Hippocampal formation (tissue), 2 donors: Measurements from ENCODE around the gene RAB30.

Source experiments
- DNase-seq, 2 donors: peaks; one replicate each; lab custom pipeline; 2025; lab: John Stamatoyannopoulos, UW

Gene RAB30

GRCh38 chr11:83039566-83039965 lies 32.1 kb downstream of the RAB30 start:
- no peak for DNase-seq

DNA sequence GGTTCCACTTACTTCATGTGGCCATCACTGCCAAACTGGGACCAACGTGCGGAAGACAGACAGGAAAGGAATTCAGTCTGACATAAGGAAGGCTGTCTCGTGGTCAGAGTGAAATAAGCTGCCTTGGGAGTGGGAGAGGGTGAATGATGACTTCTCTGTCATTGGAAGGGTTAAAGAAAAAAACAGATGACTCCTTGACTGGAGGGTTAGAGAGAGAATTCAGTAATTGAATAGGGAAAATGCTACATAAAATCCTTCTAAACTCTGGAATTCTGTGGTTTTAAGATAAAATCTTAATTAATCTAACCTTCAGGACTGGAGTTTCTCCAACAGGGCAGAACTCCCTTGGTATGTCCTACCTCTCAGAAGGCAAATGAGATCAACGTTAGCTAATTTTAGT lies 33.8 kb downstream of the RAB30 start:
- no peak for DNase-seq

DNA sequence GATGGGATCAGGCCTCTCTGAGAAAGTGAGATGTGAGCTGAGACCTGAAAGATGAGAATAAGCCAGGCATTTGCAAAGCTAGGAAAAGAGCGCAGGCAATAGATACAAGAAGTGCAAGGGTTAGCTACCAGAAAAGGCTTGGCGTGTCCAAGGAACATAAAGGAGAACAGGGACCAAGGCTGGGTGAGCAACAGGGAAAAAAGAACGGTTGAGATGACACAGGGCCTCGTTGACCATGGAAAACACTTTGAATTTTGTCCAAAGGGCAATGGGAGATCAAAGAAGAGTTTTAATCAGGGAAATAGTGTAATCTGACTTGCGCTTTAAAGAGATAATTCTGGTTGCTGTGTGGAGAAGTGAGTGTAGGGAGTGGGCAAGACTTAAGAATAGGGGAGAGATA lies 35.0 kb downstream of the RAB30 start:
- DNase-seq = no peak

DNA sequence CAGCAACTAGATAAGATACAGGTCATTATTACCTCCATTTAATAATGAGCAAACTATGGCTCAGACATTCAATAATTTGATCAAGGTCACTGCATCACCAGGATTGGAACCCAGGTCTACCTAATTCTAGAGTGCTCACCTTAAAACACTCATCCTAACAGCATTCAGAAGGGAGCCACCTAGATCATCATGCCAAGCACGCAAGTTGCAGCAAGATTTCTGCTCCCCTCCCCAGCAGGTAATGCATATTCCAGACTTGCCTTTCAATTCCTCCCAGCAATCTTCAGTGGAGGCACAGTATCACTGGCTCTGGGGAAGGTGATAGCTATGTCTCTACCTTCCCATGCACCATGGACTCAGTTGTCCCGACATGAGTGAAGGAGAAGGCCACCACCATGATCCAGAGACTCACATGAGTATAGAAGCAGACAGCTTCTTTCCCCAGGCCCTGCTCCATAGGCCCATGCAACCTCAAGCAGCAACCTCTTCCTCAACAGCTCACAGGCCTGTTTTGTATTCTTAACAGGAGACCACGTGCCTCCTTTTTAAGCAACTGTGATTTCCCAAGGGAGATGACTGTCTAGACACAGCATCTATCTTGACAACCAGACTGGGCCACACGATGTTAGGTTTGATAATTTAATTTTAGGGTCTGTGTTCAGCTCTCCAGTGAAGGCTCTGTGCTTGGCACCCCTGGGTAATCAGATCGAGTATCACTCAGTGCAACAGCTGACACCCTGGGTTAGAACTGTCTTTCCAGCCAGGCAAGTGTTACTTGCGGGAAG lies 36.4 kb downstream of the RAB30 start:
- no peak for DNase-seq

DNA sequence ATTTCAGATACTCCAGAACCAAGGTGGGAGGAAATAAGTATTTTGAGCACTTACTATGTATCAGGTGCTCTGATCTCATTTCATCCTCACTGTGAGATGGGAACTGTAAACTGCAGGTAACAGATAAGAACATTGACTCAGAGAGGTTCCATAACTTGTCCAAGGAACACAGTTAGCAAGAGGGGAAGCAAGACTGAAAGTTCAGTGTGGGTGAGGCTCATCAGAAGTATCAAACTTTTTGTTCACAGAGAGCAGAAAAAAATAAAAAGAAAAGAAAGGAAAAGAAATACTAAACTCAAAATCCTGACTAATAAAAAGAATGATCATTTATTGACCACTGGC lies 37.1 kb downstream of the RAB30 start:
- DNase-seq = no peak

GRCh38 chr11:83033972-83034672 lies 37.6 kb downstream of the RAB30 start:
- peak; percentile 33 to 72 for DNase-seq

GRCh38 chr11:83033371-83033770 lies 38.3 kb downstream of the RAB30 start:
- no peak for DNase-seq

DNA sequence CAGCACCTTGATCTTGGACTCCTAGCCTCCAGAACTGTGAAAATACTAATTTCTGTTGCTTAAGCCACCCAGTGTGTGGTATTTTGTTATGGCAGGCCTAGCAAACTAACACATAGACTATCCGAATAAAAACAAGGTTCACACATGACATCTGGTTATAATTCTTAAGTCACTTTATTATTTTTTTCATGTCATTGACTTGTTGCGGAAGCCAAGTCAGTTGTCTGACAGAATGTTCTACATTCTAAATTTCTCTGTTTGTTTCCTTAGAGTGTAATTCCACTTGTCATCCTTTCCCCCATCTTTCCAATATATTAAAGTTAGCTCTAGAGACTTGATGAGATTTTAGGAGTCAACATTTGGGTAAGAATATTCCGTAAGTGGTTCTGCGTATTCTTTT lies 40.6 kb downstream of the RAB30 start:
- DNase-seq = no peak

DNA sequence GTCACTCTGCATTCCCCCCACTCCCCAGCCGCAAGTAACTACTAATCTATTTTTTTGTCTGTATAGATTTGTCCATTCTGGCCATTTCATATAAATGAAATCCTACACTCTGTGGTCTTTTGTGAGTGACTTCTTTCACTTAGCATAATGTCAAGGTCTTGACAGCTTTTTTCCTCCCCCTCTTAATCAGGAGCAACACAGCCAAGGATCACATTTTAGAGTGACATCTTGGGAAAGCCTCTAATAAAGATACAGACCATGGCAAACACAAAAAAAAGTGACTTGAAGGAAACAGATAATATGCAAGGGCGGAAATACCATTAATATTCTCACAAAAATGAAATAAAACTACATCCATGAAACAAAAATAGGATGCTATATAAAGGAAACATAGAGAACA lies 43.9 kb downstream of the RAB30 start:
- DNase-seq = no peak

GRCh38 chr11:83027289-83027688 lies 44.4 kb downstream of the RAB30 start:
- no peak for DNase-seq

DNA sequence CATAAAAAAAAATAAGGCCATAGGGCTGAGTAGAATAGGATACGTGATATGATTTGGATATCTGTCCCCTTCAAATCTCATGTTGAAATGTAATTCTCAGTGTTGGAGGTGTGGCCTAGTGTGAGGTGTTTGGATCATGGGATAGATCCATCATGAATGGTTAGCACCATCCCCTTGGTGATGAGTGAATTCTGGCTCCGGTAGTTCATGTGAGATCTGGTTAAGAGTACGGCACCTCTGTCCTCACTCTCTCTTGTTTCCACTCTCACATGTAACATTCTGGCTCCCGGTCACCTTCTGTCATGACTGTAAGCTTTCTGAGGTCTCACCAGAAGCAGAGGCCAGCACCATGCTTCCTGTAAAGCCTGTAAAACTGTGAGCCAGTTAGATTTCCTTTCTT lies 45.5 kb downstream of the RAB30 start:
- DNase-seq = no peak

- DNase-seq = peak; percentile 32 to 77
These were observed 46.4 kb downstream of the RAB30 start for GRCh38 chr11:83025267-83025704.

DNA sequence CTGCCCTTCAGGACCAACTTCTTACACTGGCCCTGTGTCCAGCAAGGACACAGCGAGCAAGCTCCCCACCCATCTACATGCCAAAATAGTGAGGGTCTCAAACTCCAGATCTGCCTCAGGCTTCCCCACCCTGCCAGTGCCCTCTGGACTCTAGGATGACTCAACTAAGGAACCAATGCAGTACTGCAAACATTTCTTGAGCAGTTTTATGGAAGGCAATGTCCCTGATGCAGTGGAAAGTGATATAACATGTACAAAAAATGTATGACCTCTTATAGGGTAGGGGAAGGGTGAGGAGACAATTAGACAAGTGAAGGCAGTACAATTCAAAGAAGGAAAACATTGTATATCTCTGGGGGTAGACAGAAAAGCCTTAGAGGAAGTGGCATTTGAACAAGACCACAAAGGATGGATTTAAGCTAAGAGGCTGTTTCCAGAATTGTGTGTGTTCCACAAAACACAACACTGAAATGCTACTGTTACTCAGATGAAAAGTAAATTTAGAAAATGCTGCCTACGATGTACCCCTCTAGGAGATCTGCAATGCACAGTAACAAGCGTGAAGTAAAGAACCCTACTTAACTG lies 47.3 kb downstream of the RAB30 start:
- no peak for DNase-seq

- no peak for DNase-seq
These were observed 48.3 kb downstream of the RAB30 start for GRCh38 chr11:83023410-83023809.

DNA sequence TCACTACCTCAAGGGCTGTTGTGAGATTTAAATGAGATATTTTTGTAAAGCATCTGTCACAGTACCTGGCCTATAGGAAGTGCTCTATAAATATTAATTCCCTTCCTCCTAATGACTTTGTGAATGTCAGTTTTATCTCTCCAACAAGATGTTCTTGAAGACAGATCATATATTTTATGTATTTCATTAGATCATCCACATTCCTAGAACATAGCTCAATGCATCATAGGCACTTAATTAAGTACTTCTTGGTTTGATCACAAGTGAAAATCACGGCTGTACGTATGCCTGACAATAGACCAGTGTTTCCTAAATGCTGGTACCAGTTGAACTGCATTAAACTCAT lies 49.9 kb downstream of the RAB30 start:
- no peak for DNase-seq

DNA sequence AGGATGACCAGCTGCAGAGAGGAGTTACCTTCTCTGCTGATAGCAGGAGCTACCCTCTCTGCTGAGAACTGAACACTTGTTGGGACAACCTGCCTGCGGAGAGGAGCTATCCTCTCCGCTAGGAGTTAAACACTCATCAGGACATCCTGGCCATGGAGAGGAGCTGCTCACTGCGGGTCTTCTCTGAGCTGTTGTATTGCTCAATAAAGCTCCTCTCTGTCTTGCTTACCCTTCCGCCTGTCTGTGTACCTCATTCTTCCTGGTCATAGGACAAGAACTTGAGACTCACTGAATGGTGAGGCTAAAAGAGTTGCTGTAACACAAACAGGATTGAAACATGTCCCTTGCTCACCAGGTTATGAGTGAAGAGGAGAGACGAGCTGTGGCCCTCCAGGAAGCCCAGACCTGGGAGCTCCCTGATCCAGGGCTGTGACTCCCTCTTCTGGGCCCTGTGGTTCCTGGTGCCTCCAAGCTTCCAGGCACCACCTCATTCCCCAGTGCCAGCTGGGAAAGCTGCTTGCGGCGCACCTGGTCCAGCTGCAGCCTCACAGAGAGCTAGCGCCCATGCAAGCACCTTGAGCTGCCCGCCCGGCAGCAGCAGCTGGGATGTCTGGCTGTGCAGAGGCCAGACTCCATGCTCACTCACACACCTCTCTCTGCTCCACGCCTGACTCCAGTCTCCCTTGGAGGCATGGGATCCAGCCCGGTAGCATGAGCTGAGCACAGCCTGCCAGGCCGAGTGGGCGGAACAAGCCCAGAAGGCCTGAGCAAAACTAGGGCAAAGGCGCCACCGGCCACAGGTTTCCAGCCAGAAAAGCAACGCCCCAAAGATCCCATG lies 50.5 kb downstream of the RAB30 start:
- DNase-seq = no peak

DNA sequence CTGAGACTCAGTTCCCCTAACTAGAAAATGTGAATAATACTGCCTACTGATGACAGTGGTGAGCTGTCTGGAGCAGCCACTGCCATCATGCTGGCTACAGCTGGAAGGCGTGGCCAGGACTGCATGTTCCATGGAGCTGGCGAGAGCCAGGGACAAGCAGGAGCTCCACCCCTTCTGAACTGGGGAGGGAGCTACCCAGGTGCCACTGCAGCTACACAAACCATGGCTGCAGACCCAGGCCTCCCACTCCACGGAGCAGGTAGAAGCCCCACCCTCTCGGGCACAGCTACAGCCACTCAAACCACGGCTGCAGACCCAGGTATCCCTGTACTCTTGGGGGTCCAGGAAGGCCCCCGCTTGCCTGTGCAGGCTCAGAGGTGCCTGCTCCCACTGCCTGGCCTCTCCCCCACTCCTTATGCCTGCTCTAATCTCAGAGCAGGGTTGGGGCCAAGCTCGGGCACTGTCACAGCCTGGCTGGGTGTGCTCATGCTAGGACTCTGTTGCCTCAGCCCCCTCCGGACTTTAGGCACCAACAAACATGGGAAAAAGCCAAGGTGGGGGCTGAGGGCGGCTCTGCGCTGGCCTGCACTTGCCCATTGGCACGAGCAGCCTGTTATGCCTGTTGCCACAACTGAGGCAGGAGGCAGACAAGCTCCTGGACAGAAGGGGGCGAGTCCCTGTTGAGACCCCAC lies 51.7 kb downstream of the RAB30 start:
- DNase-seq = peak; percentile 34 to 64

- no peak for DNase-seq
These were observed 56.7 kb downstream of the RAB30 start for GRCh38 chr11:83014951-83015350.

DNA sequence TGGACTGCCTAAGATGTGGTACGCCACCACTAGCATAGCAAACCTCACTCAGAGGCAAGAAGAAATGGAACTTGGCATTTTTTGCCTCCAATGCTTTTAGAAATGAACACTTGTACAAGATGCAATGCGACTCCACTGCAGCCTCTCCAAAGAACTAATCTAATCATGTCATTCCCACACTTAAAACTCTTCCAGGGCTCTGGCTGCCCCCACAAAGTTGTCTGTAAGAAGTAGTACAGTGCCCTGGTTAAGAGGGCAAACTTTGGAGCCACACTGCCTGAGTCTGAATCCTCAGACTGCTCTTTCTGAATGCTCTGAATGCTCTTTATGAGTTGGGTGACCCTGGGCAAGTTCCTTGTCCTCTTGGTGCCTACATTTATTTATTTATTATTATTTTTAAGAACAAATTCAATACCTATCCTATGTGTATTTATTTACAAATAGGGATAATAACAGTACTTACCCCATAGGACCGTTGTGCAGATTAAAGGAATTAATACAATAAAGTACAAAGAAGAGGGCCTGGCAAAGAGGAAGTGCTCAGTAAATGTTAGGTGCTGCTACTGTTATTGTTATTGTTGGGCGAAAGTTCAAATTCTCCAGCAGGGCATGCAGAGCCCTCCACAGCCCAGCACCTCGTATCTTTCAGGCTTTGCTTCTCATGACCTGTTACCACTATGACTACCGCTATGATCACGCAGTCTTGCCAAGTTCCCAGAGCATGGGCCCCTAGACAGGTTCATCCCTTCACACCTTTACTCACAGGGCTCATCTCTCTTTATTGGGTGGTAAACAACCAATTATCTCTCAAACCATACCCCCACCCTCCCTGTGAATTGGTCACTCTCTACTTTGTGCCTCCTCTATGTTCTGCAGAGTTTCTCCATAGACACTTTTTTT lies 59.3 kb downstream of the RAB30 start:
- DNase-seq = no peak

DNA sequence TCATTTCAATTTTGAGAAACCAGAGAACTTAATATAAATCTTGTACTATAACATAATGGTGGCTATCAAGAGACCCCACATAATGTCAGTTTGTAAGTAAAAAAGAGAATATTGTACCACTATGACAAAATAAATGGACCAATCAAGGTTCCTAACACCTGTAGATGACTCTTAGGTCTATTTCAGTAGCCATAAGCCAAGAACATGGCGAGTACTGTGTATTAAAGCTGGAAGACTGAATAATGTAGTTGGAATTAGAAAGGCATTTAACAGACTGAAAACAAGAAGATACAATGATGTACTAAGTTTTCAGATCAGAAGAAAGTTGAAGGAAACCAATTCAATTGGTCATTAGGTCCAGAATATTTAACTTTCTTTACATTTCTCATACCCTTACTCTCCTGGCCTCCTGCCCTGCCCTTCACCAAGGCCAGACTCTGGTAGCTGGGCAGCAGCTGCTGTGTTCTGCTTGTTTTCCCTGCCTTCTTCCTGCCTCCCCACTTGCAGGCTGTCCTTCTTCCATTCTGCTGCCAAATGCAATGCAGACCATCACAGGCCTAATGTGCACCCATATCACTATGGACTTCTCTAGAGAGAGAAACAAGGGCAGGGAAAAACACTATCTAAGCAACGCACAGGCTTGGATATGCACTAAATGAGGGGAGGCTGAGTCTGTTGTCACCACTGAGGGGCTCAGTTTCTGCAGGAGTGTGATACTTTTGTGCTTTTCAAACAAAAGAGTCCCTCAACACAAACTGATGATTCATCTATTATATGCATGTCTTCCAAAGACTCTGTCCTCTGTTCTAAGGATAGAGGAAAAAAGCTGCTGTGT lies 60.1 kb downstream of the RAB30 start:
- DNase-seq = peak; percentile 49 to 62
